Mesendoderm (in vitro differentiated cells): ENCODE measurements around the gene RPRD1B.

Experiments
- DNase-seq: peaks from one replicate; pipeline ENCODE4 v3.0.0; 2013
- H2AK5ac ChIP-seq: 2 replicates; pipeline ENCODE4 v1.6.1; 2013; ENCODE audit warnings: low read length, inconsistent platforms
- H2BK120ac ChIP-seq: 2 replicates; pipeline ENCODE4 v1.6.1; 2013; ENCODE audit warnings: low read depth, mild to moderate bottlenecking, low read length, moderate library complexity, mixed read lengths
- H2BK15ac ChIP-seq: replicated peaks from 2 replicates; pipeline ENCODE4 v1.6.1; 2013; ENCODE audit warnings: low read depth, mild to moderate bottlenecking, moderate library complexity
- H2BK5ac ChIP-seq: 2 replicates; pipeline ENCODE4 v1.6.1; 2013; ENCODE audit warnings: low read length, inconsistent platforms
- H3K18ac ChIP-seq: 2 replicates; pipeline ENCODE4 v1.6.1; 2013; ENCODE audit warnings: mild to moderate bottlenecking, low read length, mixed read lengths
- H3K23ac ChIP-seq: one replicate; pipeline ENCODE4 v1.6.1; 2013; ENCODE audit warnings: low read length
- H3K27ac ChIP-seq: 2 replicates; pipeline ENCODE4 v1.5.1; 2013; ENCODE audit warnings: low read depth, mild to moderate bottlenecking, inconsistent platforms, low read length, moderate library complexity
- H3K27me3 ChIP-seq: 2 replicates; pipeline ENCODE4 v1.6.1; 2013; ENCODE audit warnings: low read length, control low read depth, mild to moderate bottlenecking, inconsistent platforms; ENCODE audit not compliant: insufficient read depth, poor library complexity
- H3K36me3 ChIP-seq: 2 replicates; pipeline ENCODE4 v1.6.1; 2013; ENCODE audit warnings: low read length, inconsistent platforms; ENCODE audit not compliant: control insufficient read depth, insufficient read depth
- H3K4ac ChIP-seq: one replicate; pipeline ENCODE4 v1.6.1; 2013; ENCODE audit warnings: low read depth, mild to moderate bottlenecking, low read length, moderate library complexity
- H3K4me1 ChIP-seq: 2 replicates; pipeline ENCODE4 v1.6.1; 2013; ENCODE audit warnings: low read depth, low read length, inconsistent platforms; ENCODE audit not compliant: control insufficient read depth
- H3K4me2 ChIP-seq: 2 replicates; pipeline ENCODE4 v1.6.1; 2013; ENCODE audit warnings: low read length
- H3K4me3 ChIP-seq: 2 replicates; pipeline ENCODE4 v1.5.1; 2013; ENCODE audit warnings: mild to moderate bottlenecking, low read length
- H3K56ac ChIP-seq: one replicate; pipeline ENCODE4 v1.6.1; 2013; ENCODE audit warnings: low read length
- H3K79me1 ChIP-seq: 2 replicates; pipeline ENCODE4 v1.6.1; 2013; ENCODE audit warnings: low read length, inconsistent platforms
- H3K79me2 ChIP-seq: 2 replicates; pipeline ENCODE4 v1.6.1; 2013; ENCODE audit warnings: mild to moderate bottlenecking, low read length; ENCODE audit not compliant: control insufficient read depth, insufficient read depth
- H3K9ac ChIP-seq: 2 replicates; pipeline ENCODE4 v1.6.1; 2013; ENCODE audit warnings: low read length, inconsistent platforms
- H4K5ac ChIP-seq: one replicate; pipeline ENCODE4 v1.6.1; 2013; ENCODE audit warnings: low read length
- H4K8ac ChIP-seq: one replicate; pipeline ENCODE4 v1.6.1; 2013; ENCODE audit warnings: low read depth, mild to moderate bottlenecking, control low read depth, low read length, moderate library complexity
- WGBS: extraction: QIAGEN DNeasy Blood & Tissue Kit; methylation state at CpG from one replicate; pipeline ENCODE4 v1.1.7; 2013; ENCODE audit warnings: low lambda C conversion rate, missing lambda C conversion rate; ENCODE audit not compliant: insufficient coverage; ENCODE audit errors: extremely low coverage; 5-methylcytosine and 5-hydroxymethylcytosine counted together

Gene RPRD1B

GRCh38 chr20:37988306-37988954, 45.1 kb upstream of the RPRD1B start:
- Histone ChIP-seq H3K4me1 (no peaks in the 10 kb centered on the region), H3K18ac (no peak overlapping the region), H2BK5ac (no peak overlapping the region), H3K4ac (no peak overlapping the region), H2AK5ac (no peak overlapping the region), H3K36me3 (peaks cover 3% of the 10 kb centered on the region), H3K79me1 (no peaks in the 10 kb centered on the region), H4K5ac (no peak overlapping the region), H3K4me3 (no peak overlapping the region), H3K9ac (no peak overlapping the region), H3K23ac (no peak overlapping the region), H2BK15ac (no peak overlapping the region), H3K56ac (no peak overlapping the region), H3K27me3 (no peaks in the 10 kb centered on the region), H2BK120ac (no peak overlapping the region), H3K27ac (no peak overlapping the region), H4K8ac (no peak overlapping the region), H3K79me2 (no peaks in the 10 kb centered on the region), H3K4me2 (no peak overlapping the region)
- no CpG with 5 or more reads among the region's 5 CpGs for WGBS
- DNase-seq = no peak

- no peak for DNase-seq
- Histone ChIP-seq H2BK5ac (no peak overlapping the region), H3K23ac (no peak overlapping the region), H3K4me2 (no peak overlapping the region), H2AK5ac (no peak overlapping the region), H3K56ac (no peak overlapping the region), H3K4me1 (no peaks in the 10 kb centered on the region), H3K27ac (no peak overlapping the region), H3K4me3 (no peak overlapping the region), H2BK120ac (no peak overlapping the region), H3K9ac (no peak overlapping the region), H3K36me3 (peaks cover 3% of the 10 kb centered on the region), H4K8ac (no peak overlapping the region), H3K79me2 (no peaks in the 10 kb centered on the region), H2BK15ac (no peak overlapping the region), H3K79me1 (no peaks in the 10 kb centered on the region), H3K18ac (no peak overlapping the region), H3K27me3 (no peaks in the 10 kb centered on the region), H3K4ac (no peak overlapping the region), H4K5ac (no peak overlapping the region)
- WGBS = no CpG with 5 or more reads among the region's 7 CpGs
These were observed 43.8 kb upstream of the RPRD1B start for GRCh38 chr20:37989601-37990295.

GRCh38 chr20:37990571-37991151, 42.9 kb upstream of the RPRD1B start:
- Histone ChIP-seq H3K36me3 (peaks cover 3% of the 10 kb centered on the region), H3K79me1 (no peaks in the 10 kb centered on the region), H3K9ac (no peak overlapping the region), H3K4me3 (no peak overlapping the region), H4K5ac (no peak overlapping the region), H4K8ac (no peak overlapping the region), H3K4me2 (no peak overlapping the region), H3K4me1 (no peaks in the 10 kb centered on the region), H3K4ac (no peak overlapping the region), H2BK5ac (no peak overlapping the region), H2BK120ac (no peak overlapping the region), H3K56ac (no peak overlapping the region), H3K18ac (no peak overlapping the region), H2BK15ac (no peak overlapping the region), H3K27ac (no peak overlapping the region), H3K27me3 (no peaks in the 10 kb centered on the region), H2AK5ac (no peak overlapping the region), H3K79me2 (no peaks in the 10 kb centered on the region), H3K23ac (no peak overlapping the region)
- WGBS = no CpG with 5 or more reads among the region's 10 CpGs
- no peak for DNase-seq

GRCh38 chr20:37991157-37991866, 42.2 kb upstream of the RPRD1B start:
- Histone ChIP-seq H2BK5ac (no peak overlapping the region), H3K27me3 (no peaks in the 10 kb centered on the region), H3K27ac (no peak overlapping the region), H3K79me1 (no peaks in the 10 kb centered on the region), H3K23ac (no peak overlapping the region), H2BK120ac (no peak overlapping the region), H3K4me3 (no peak overlapping the region), H4K8ac (no peak overlapping the region), H3K79me2 (no peaks in the 10 kb centered on the region), H3K36me3 (peaks cover 4% of the 10 kb centered on the region), H3K4me1 (no peaks in the 10 kb centered on the region), H3K4ac (no peak overlapping the region), H4K5ac (no peak overlapping the region), H2BK15ac (no peak overlapping the region), H3K18ac (no peak overlapping the region), H3K56ac (no peak overlapping the region), H3K9ac (no peak overlapping the region), H2AK5ac (no peak overlapping the region), H3K4me2 (no peak overlapping the region)
- no peak for DNase-seq
- no CpG with 5 or more reads among the region's 4 CpGs for WGBS

GRCh38 chr20:37991908-37992307, 41.6 kb upstream of the RPRD1B start:
- Histone ChIP-seq H3K4me1 (no peaks in the 10 kb centered on the region), H2BK15ac (no peak overlapping the region), H3K27me3 (no peaks in the 10 kb centered on the region), H3K4ac (no peak overlapping the region), H2BK120ac (no peak overlapping the region), H4K5ac (no peak overlapping the region), H2BK5ac (no peak overlapping the region), H3K18ac (no peak overlapping the region), H3K9ac (no peak overlapping the region), H3K4me3 (no peak overlapping the region), H3K56ac (no peak overlapping the region), H3K4me2 (no peak overlapping the region), H3K79me2 (no peaks in the 10 kb centered on the region), H3K27ac (no peak overlapping the region), H4K8ac (no peak overlapping the region), H2AK5ac (no peak overlapping the region), H3K36me3 (peaks cover 4% of the 10 kb centered on the region), H3K79me1 (no peaks in the 10 kb centered on the region), H3K23ac (no peak overlapping the region)
- no CpG with 5 or more reads among the region's 4 CpGs for WGBS
- DNase-seq = no peak
